ENCODE data around the gene LIN54. TPM values are rescaled to one million over a fixed set of nuclear protein-coding genes. Genes with fewer than 3 reads are reported as not detected.

The LIN54 gene
- total and polyA plus RNA-seq, 2 of the 13 experiments (the other 11 are each of a cell fraction or from before 2014, with no cell fraction given), result 25.2 to 32.9 TPM

DNA sequence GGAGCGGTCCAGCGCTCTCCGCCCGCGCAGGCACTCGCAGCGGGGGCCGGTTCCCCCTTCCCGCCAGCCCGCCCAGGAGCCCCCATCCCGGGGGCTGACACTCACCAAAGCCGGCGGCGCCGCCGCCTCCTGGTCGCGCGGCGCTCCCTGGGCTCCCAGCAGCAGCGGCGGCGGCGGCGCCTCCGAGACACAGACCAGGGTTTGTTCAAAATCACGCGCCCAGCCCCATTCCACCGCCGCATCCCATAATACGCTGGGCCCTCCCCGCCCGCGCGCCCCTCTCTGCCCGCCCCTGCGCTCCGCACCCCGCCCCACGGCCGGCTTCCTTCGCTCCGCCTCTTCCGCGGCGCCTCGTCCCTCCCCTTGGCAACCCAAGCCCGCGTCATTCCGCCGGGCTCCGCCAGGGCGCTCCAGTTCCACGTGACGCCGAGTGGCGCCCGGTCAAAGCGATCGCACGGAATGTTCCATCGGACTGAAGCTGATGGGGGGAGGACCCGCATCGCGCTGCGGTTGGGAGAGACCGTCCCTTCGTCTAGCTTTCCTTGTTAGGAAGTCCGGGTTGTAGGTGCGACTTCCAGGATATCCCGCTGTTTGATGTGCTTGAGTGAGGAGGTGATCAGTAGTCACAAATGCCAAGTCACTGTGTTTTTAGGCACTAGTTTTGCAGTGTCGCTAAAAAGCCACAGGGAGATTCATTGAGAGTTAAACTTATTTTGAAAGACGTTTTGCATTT is 2.2 kb upstream of the LIN54 start (continued):
- TF ChIP-seq, protein P1, sequence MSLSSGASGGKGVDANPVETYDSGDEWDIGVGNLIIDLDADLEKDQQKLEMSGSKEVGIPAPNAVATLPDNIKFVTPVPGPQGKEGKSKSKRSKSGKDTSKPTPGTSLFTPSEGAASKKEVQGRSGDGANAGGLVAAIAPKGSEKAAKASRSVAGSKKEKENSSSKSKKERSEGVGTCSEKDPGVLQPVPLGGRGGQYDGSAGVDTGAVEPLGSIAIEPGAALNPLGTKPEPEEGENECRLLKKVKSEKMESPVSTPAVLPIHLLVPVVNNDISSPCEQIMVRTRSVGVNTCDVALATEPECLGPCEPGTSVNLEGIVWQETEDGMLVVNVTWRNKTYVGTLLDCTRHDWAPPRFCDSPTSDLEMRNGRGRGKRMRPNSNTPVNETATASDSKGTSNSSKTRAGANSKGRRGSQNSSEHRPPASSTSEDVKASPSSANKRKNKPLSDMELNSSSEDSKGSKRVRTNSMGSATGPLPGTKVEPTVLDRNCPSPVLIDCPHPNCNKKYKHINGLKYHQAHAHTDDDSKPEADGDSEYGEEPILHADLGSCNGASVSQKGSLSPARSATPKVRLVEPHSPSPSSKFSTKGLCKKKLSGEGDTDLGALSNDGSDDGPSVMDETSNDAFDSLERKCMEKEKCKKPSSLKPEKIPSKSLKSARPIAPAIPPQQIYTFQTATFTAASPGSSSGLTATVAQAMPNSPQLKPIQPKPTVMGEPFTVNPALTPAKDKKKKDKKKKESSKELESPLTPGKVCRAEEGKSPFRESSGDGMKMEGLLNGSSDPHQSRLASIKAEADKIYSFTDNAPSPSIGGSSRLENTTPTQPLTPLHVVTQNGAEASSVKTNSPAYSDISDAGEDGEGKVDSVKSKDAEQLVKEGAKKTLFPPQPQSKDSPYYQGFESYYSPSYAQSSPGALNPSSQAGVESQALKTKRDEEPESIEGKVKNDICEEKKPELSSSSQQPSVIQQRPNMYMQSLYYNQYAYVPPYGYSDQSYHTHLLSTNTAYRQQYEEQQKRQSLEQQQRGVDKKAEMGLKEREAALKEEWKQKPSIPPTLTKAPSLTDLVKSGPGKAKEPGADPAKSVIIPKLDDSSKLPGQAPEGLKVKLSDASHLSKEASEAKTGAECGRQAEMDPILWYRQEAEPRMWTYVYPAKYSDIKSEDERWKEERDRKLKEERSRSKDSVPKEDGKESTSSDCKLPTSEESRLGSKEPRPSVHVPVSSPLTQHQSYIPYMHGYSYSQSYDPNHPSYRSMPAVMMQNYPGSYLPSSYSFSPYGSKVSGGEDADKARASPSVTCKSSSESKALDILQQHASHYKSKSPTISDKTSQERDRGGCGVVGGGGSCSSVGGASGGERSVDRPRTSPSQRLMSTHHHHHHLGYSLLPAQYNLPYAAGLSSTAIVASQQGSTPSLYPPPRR (CRISPR knock-in tag; IDR thresholded peaks at IDR 0.05; ENCODE audit: borderline replicate concordance), result no peak; the same call in 1 of the 2 replicates
- TF ChIP-seq ZNF891 (CRISPR knock-in tag; IDR thresholded peaks at IDR 0.05) (no peak), SALL1 (CRISPR knock-in tag; IDR thresholded peaks at IDR 0.05) (peak; percentile 91), ZNF30 (CRISPR knock-in tag; IDR thresholded peaks at IDR 0.05) (no peak), BRCA1 (CRISPR knock-in tag; IDR thresholded peaks at IDR 0.05) (no peak), REL (CRISPR knock-in tag; conservative IDR thresholded peaks at IDR 0.05) (peak; percentile 69; the same call in 1 of the 2 replicates), SOX13 (IDR thresholded peaks at IDR 0.05) (no peak), SOX13 (CRISPR knock-in tag; conservative IDR thresholded peaks at IDR 0.05 in 1 of 2, IDR thresholded peaks at IDR 0.05 in 1 of 2) (peak in 1 of 2 experiments; percentile 62; a peak in 2 of 4 replicates), HOXA5 (CRISPR knock-in tag; IDR thresholded peaks at IDR 0.05) (no peak; the same call in 1 of the 2 replicates), PHB2 (IDR thresholded peaks at IDR 0.05; ENCODE audit: partially characterized antibody) (no peak), ZNF567 (CRISPR knock-in tag; IDR thresholded peaks at IDR 0.05; ENCODE audit: borderline replicate concordance) (no peak), ZNF660 (CRISPR knock-in tag; IDR thresholded peaks at IDR 0.05; ENCODE audit: borderline replicate concordance, low read depth) (no peak), ZFY (CRISPR knock-in tag; IDR thresholded peaks at IDR 0.05) (peak; percentile 34; the same call in 1 of the 2 replicates), RFX5 (IDR thresholded peaks at IDR 0.05; ENCODE audit: low read depth, low read length) (no peak), SATB2 (CRISPR knock-in tag; IDR thresholded peaks at IDR 0.05) (0 out of 2 replicates have a peak, but pooled peaks have one; percentile 47), TOE1 (CRISPR knock-in tag; IDR thresholded peaks at IDR 0.05) (no peak), ZBTB3 (CRISPR knock-in tag; IDR thresholded peaks at IDR 0.05; ENCODE audit: borderline replicate concordance, low read depth) (peak; percentile 50; the same call in 1 of the 2 replicates), TARDBP (CRISPR knock-in tag; IDR thresholded peaks at IDR 0.05) (peak; percentile 96)
- TF ChIP-seq, protein P2, sequence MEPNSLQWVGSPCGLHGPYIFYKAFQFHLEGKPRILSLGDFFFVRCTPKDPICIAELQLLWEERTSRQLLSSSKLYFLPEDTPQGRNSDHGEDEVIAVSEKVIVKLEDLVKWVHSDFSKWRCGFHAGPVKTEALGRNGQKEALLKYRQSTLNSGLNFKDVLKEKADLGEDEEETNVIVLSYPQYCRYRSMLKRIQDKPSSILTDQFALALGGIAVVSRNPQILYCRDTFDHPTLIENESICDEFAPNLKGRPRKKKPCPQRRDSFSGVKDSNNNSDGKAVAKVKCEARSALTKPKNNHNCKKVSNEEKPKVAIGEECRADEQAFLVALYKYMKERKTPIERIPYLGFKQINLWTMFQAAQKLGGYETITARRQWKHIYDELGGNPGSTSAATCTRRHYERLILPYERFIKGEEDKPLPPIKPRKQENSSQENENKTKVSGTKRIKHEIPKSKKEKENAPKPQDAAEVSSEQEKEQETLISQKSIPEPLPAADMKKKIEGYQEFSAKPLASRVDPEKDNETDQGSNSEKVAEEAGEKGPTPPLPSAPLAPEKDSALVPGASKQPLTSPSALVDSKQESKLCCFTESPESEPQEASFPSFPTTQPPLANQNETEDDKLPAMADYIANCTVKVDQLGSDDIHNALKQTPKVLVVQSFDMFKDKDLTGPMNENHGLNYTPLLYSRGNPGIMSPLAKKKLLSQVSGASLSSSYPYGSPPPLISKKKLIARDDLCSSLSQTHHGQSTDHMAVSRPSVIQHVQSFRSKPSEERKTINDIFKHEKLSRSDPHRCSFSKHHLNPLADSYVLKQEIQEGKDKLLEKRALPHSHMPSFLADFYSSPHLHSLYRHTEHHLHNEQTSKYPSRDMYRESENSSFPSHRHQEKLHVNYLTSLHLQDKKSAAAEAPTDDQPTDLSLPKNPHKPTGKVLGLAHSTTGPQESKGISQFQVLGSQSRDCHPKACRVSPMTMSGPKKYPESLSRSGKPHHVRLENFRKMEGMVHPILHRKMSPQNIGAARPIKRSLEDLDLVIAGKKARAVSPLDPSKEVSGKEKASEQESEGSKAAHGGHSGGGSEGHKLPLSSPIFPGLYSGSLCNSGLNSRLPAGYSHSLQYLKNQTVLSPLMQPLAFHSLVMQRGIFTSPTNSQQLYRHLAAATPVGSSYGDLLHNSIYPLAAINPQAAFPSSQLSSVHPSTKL (CRISPR knock-in tag; IDR thresholded peaks at IDR 0.05), result peak; percentile 85
- TF ChIP-seq, protein P3, sequence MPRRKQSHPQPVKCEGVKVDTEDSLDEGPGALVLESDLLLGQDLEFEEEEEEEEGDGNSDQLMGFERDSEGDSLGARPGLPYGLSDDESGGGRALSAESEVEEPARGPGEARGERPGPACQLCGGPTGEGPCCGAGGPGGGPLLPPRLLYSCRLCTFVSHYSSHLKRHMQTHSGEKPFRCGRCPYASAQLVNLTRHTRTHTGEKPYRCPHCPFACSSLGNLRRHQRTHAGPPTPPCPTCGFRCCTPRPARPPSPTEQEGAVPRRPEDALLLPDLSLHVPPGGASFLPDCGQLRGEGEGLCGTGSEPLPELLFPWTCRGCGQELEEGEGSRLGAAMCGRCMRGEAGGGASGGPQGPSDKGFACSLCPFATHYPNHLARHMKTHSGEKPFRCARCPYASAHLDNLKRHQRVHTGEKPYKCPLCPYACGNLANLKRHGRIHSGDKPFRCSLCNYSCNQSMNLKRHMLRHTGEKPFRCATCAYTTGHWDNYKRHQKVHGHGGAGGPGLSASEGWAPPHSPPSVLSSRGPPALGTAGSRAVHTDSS (CRISPR knock-in tag; conservative IDR thresholded peaks at IDR 0.05), result 0 out of 2 replicates have a peak, but pooled peaks have one; percentile 18
